Neural cell (in vitro differentiated cells): ENCODE results near the gene CLCN5. TPM values are rescaled to one million over a fixed set of nuclear protein-coding genes. Genes with fewer than 3 reads are reported as not detected.

Experiments used
- H2AFZ ChIP-seq: fragments of 200-600, 300-800 bp; sonication (generic), shearing (Covaris generic); 2 replicates; pipeline ENCODE4 v1.6.0; 2014; ENCODE audit warnings: low read depth, mild to moderate bottlenecking, antibody characterized with exemption, low read length, moderate library complexity
- H3F3A ChIP-seq: fragments of 200-600 bp; shearing (Covaris generic); 2 replicates; pipeline ENCODE4 v1.6.1; 2016; ENCODE audit warnings: mild to moderate bottlenecking, moderate library complexity, mixed read lengths, antibody characterized with exemption, low read length; ENCODE audit not compliant: insufficient read depth, poor library complexity, severe bottlenecking
- H3K27ac ChIP-seq: fragments of 200-600, 300-800 bp; sonication (generic), shearing (Covaris generic); 2 replicates; pipeline ENCODE4 v1.5.1; 2014; ENCODE audit warnings: mild to moderate bottlenecking, low read length, moderate library complexity
- H3K27me3 ChIP-seq: fragments of 300-800, 200-600 bp; sonication (generic), shearing (Covaris generic); 2 replicates; pipeline ENCODE4 v1.6.0; 2014; ENCODE audit warnings: mild to moderate bottlenecking, low read depth, low read length, moderate library complexity; ENCODE audit not compliant: insufficient read depth
- H3K36me3 ChIP-seq: fragments of 300-800, 200-600 bp; sonication (generic), shearing (Covaris generic); 2 replicates; pipeline ENCODE4 v1.5.1; 2014; ENCODE audit warnings: mild to moderate bottlenecking, antibody characterized with exemption, low read length, moderate library complexity; ENCODE audit not compliant: insufficient read depth
- H3K4me2 ChIP-seq: fragments of 300-800, 200-600 bp; sonication (generic), shearing (Covaris generic); 2 replicates; pipeline ENCODE4 v1.6.0; 2014; ENCODE audit warnings: mild to moderate bottlenecking, low read length
- H3K4me3 ChIP-seq: fragments of 300-800, 200-600 bp; sonication (generic), shearing (Covaris generic); 2 replicates; pipeline ENCODE4 v1.5.1; 2014; ENCODE audit warnings: mild to moderate bottlenecking, low read length, moderate library complexity
- H3K79me2 ChIP-seq: fragments of 200-600 bp; shearing (Covaris generic); replicated peaks from 2 replicates; pipeline ENCODE4 v1.6.0; 2014; ENCODE audit warnings: mild to moderate bottlenecking, low read length, moderate library complexity; ENCODE audit not compliant: insufficient read depth
- H3K9ac ChIP-seq: fragments of 300-800, 200-600 bp; sonication (generic), shearing (Covaris generic); 2 replicates; pipeline ENCODE4 v1.6.1; 2016; ENCODE audit warnings: mild to moderate bottlenecking, low read length, mixed read lengths
- H3K9me2 ChIP-seq: fragments of 200-600 bp; shearing (Covaris generic); 2 replicates; pipeline ENCODE4 v1.6.1; 2016; ENCODE audit warnings: mild to moderate bottlenecking, low read length, mixed read lengths; ENCODE audit not compliant: insufficient read depth
- H3K9me3 ChIP-seq: fragments of 200-600, 300-800 bp; sonication (generic), shearing (Covaris generic); 2 replicates; pipeline ENCODE4 v1.6.1; 2016; ENCODE audit warnings: mild to moderate bottlenecking, mixed run types, low read length, moderate library complexity, mixed read lengths
- H4K20me1 ChIP-seq: fragments of 200-600 bp; shearing (Covaris generic); 2 replicates; pipeline ENCODE4 v1.6.1; 2016; ENCODE audit warnings: mild to moderate bottlenecking, mixed run types; ENCODE audit not compliant: insufficient read depth
- EP300 ChIP-seq: fragments of 450-650 bp; conservative IDR thresholded peaks from 2 replicates; pipeline ENCODE4 v1.6.1; 2014; ENCODE audit warnings: antibody characterized with exemption, mild to moderate bottlenecking, moderate library complexity; ENCODE audit not compliant: poor library complexity, severe bottlenecking
- EZH2 ChIP-seq: fragments of 200-600, 300-800 bp; shearing (Covaris generic), sonication (generic); IDR thresholded peaks from 2 replicates; pipeline ENCODE4 v1.6.1; 2014; ENCODE audit warnings: antibody characterized with exemption, low read length, borderline replicate concordance, mild to moderate bottlenecking; ENCODE audit not compliant: insufficient read depth, poor library complexity, severe bottlenecking
- MXI1 ChIP-seq: fragments of 450-650 bp; conservative IDR thresholded peaks from 2 replicates; pipeline ENCODE4 v1.6.1; 2014; ENCODE audit warnings: antibody characterized with exemption, mild to moderate bottlenecking; ENCODE audit not compliant: poor library complexity, severe bottlenecking
- POLR2AphosphoS5 ChIP-seq: IDR thresholded peaks from 2 replicates; pipeline ENCODE4 v1.6.1; 2012
- RAD21 ChIP-seq: fragments of 450-650 bp; conservative IDR thresholded peaks from 2 replicates; pipeline ENCODE4 v1.6.1; 2014; ENCODE audit warnings: antibody characterized with exemption, mild to moderate bottlenecking, moderate library complexity
- SMC3 ChIP-seq: fragments of 450-650 bp; conservative IDR thresholded peaks from 2 replicates; pipeline ENCODE4 v1.6.1; 2014; ENCODE audit warnings: antibody characterized with exemption, mild to moderate bottlenecking, moderate library complexity; ENCODE audit not compliant: poor library complexity
- TAF1 ChIP-seq: IDR thresholded peaks from 2 replicates; pipeline ENCODE4 v1.6.1; 2012; ENCODE audit warnings: low read depth
- polyA plus RNA-seq: library from polyadenylated mRNA; depleted of rRNA; stranded (reverse); fragments of >200 nt; gene quantifications from 2 replicates; pipeline ENCODE4 v1.2.3, GENCODE V29; 2014
- TF ChIP-seq, protein P1 (sequence below): IDR thresholded peaks from 2 replicates; pipeline ENCODE4 v1.6.1; 2012; ENCODE audit warnings: borderline replicate concordance
- TF ChIP-seq, protein P2 (sequence below): fragments of 450-650 bp; IDR thresholded peaks from 2 replicates; pipeline ENCODE4 v1.5.1; 2014; ENCODE audit warnings: antibody characterized with exemption, mild to moderate bottlenecking, moderate library complexity; ENCODE audit not compliant: poor library complexity, severe bottlenecking

CLCN5 gene
- polyA plus RNA-seq, 1 donor from 2014 or later = 13.1 TPM

DNA sequence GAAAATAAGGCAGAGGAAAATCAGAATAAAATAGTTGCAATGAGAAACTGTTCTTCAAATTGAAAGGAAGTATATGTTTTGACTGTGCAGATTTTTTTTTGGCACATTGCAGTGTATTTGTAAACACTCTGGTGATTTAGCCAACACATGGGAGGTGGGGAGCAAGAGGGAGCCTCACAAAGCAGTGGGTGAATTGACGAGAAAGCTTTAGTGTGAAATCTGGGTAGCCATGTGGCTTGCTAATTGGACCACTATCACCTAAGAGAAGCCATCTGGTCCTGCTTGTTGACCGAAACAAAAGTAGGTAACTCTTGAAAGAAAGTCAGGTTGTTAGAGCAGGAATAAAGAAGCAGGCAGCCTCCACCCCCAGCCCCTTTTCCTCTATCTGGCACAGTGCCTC is 10.4 kb downstream of the CLCN5 start:
- H3K4me2 ChIP-seq = no peak overlapping the region
- H2AFZ ChIP-seq = no peak overlapping the region
- H3F3A ChIP-seq = no peaks in the 10 kb centered on the region
- no peaks in the 10 kb centered on the region for H3K9me3 ChIP-seq
- TF ChIP-seq EZH2 (no peak), RAD21 (no peak), TAF1 (no peak), POLR2AphosphoS5 (no peak), MXI1 (no peak), EP300 (no peak), SMC3 (no peak)
- TF ChIP-seq, protein P1, sequence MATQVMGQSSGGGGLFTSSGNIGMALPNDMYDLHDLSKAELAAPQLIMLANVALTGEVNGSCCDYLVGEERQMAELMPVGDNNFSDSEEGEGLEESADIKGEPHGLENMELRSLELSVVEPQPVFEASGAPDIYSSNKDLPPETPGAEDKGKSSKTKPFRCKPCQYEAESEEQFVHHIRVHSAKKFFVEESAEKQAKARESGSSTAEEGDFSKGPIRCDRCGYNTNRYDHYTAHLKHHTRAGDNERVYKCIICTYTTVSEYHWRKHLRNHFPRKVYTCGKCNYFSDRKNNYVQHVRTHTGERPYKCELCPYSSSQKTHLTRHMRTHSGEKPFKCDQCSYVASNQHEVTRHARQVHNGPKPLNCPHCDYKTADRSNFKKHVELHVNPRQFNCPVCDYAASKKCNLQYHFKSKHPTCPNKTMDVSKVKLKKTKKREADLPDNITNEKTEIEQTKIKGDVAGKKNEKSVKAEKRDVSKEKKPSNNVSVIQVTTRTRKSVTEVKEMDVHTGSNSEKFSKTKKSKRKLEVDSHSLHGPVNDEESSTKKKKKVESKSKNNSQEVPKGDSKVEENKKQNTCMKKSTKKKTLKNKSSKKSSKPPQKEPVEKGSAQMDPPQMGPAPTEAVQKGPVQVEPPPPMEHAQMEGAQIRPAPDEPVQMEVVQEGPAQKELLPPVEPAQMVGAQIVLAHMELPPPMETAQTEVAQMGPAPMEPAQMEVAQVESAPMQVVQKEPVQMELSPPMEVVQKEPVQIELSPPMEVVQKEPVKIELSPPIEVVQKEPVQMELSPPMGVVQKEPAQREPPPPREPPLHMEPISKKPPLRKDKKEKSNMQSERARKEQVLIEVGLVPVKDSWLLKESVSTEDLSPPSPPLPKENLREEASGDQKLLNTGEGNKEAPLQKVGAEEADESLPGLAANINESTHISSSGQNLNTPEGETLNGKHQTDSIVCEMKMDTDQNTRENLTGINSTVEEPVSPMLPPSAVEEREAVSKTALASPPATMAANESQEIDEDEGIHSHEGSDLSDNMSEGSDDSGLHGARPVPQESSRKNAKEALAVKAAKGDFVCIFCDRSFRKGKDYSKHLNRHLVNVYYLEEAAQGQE = no peak
- TF ChIP-seq, protein P2, sequence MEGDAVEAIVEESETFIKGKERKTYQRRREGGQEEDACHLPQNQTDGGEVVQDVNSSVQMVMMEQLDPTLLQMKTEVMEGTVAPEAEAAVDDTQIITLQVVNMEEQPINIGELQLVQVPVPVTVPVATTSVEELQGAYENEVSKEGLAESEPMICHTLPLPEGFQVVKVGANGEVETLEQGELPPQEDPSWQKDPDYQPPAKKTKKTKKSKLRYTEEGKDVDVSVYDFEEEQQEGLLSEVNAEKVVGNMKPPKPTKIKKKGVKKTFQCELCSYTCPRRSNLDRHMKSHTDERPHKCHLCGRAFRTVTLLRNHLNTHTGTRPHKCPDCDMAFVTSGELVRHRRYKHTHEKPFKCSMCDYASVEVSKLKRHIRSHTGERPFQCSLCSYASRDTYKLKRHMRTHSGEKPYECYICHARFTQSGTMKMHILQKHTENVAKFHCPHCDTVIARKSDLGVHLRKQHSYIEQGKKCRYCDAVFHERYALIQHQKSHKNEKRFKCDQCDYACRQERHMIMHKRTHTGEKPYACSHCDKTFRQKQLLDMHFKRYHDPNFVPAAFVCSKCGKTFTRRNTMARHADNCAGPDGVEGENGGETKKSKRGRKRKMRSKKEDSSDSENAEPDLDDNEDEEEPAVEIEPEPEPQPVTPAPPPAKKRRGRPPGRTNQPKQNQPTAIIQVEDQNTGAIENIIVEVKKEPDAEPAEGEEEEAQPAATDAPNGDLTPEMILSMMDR = no peak
- no peak overlapping the region for H3K9ac ChIP-seq
- H4K20me1 ChIP-seq = no peaks in the 10 kb centered on the region
- no peaks in the 10 kb centered on the region for H3K9me2 ChIP-seq
- H3K27ac ChIP-seq = no peak overlapping the region
- H3K79me2 ChIP-seq = no peaks in the 10 kb centered on the region
- H3K27me3 ChIP-seq = no peaks in the 10 kb centered on the region
- no peaks in the 10 kb centered on the region for H3K36me3 ChIP-seq
- H3K4me3 ChIP-seq = no peak overlapping the region

DNA sequence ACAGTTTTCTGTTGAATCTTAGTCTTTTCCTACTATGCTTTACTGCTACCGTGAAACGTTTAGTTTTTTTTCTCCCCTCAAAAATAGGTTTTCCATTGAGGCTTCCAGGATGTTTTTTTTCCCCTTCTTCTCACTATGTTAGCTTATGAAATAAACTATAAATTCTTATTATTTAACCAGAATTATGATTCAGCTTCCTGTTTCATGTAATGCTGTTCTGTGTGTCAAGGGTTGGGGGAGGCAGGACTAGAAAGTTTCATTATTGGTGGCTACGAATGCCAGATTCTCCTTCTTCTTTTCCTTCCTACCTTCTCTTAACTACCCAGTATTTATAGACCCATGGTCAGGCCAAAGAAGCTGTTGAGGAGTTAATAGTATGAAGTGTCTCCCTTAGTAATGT is 11.8 kb downstream of the CLCN5 start:
- Histone ChIP-seq H3F3A (no peaks in the 10 kb centered on the region), H3K9me3 (no peaks in the 10 kb centered on the region), H3K27me3 (no peaks in the 10 kb centered on the region), H2AFZ (no peak overlapping the region), H3K9me2 (no peaks in the 10 kb centered on the region), H4K20me1 (no peaks in the 10 kb centered on the region), H3K4me3 (no peak overlapping the region), H3K36me3 (no peaks in the 10 kb centered on the region), H3K79me2 (no peaks in the 10 kb centered on the region), H3K9ac (no peak overlapping the region), H3K27ac (no peak overlapping the region), H3K4me2 (no peak overlapping the region)
- TF ChIP-seq TAF1 (no peak), RAD21 (no peak), SMC3 (no peak), EZH2 (no peak)
- TF ChIP-seq, protein P2 = no peak
